ENCODE measurements around the gene PRKCI. TPM values are rescaled to one million over a fixed set of nuclear protein-coding genes. Genes with fewer than 3 reads are reported as not detected.
"Not testable (repeated sequence)": the region's sequence is repeated elsewhere in the genome, so short reads cannot be mapped to it uniquely, and the experiment has no call there.

Gene PRKCI
- polyA plus RNA-seq, 4 donors = 54.8 to 87.6 (median 77.6) TPM

- no peak for DNase-seq (ENCODE audit: low read depth in 4 of 4, low spot score in 3 of 4)
These were observed 55.8 kb downstream of the PRKCI start for GRCh38 chr3:170277833-170278580.

- DNase-seq (ENCODE audit: low read depth in 4 of 4, low spot score in 3 of 4) = no peak
These were observed 56.4 kb downstream of the PRKCI start for GRCh38 chr3:170278627-170279026.

GRCh38 chr3:170290194-170290593 lies 68.0 kb downstream of the PRKCI start:
- no peak for DNase-seq (ENCODE audit: low read depth in 4 of 4, low spot score in 3 of 4)

DNA sequence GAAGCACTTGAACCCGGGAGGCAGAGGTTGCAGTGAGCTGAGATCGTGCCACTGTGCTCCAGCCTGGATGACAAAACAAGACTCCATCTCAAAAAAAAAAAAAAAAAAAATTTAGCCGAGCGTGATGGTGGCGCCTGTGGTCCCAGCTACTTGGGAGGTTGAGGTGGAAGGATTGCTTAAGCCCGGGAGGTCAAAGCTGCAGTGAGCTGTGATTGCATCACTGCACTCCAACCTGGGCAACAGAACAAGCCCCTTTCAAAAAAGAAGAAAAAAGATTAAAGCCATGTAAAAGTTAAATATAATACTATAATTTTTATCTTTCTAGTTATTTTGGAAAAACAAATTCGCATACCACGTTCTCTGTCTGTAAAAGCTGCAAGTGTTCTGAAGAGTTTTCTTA lies 73.4 kb downstream of the PRKCI start:
- no peak for DNase-seq (ENCODE audit: low read depth in 4 of 4, low spot score in 3 of 4)

- no peak for DNase-seq (ENCODE audit: low read depth in 4 of 4, low spot score in 3 of 4)
These were observed 74.5 kb downstream of the PRKCI start for GRCh38 chr3:170296703-170297102.

DNA sequence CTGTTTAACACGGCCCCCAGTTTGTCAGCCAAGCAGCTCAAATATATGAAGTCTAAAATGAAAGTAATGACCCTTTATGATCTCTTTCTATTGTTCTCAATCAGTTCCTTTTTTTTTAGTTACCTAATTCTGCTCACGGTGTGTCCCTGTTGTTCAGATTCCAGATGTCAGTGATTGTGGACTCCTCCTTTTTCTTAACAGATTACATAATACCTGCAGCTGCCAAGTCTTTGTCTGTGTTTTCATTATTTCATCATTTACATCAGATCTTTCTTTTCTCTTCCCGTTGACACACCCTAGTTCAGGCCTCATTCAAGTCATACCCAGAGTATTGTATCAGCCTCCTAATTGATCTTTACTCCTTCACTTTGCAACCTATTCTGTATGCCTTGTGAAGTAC lies 79.2 kb downstream of the PRKCI start:
- no peak for DNase-seq (ENCODE audit: low read depth in 4 of 4, low spot score in 3 of 4)

DNA sequence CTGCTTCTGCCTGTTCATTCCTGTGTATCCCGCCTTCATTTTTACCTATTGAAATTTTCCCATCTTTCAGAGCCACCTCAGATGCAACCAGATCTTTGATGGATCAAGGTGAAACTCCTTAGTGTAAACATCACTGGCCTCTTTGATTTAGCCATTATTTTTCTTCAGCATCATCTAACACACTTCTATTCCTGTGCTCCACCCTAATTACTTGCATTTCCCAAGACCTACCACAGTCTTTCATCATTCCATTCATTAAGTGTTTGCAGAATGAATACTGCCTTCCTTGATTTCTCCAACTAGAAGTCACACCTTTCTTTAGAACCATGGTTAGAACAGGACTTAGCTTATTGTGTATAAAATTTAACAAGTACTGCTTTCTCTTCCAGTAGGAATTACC lies 79.8 kb downstream of the PRKCI start:
- no peak for DNase-seq (ENCODE audit: low read depth in 4 of 4, low spot score in 3 of 4)

DNA sequence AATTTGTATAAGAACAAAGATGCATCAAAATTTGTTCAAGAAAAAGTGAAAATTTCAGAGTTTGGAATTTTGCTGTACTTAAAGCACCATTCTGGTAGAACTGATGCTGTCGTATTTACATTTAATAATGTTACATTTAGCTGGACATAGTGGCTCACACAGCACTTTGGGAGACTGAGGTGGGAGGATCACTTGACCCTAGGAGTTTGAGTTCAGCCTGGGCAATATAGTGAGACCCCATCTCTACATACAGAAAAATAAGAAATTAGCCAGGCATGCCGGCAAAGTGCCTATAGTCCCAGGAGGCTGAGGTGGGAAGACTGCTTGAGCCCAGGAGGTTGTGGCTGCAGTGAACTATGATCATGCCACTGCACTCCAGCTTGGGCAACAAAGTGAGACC lies 83.8 kb downstream of the PRKCI start:
- DNase-seq (ENCODE audit: low read depth in 4 of 4, low spot score in 3 of 4) = no peak

DNA sequence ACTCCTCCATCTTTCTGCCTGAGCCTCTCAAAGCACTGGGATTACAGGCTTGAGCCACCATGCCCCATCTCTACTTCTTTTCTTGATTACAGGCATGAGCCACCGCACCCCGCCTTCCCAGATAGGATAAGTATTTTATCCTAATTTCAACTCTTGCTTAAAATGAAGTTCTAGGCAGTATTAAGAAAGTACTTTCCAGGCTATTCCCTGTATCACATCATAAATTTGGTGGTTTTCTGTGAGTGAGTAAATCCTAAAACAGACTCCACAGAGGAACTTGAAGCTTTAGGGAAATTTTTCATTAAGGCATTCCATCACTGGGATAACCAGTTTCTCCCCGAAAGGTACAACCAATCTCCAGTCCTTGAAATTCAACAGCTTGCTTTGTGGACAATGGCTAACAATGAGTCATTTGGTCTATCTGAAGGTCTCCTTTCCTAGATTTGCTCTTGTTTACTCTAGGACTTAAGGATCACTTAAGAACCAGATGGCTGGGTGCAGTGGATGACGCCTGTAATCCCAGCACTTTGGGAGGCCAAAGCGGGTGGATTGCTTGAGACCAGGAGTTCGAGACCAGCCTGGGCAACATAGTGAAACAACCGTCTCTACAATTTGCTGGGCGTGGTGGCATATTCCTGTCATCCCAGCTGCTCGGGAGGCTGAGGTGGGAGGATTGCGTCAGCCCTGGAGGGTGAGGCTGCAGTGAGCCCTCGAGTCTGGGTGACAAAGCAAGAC lies 85.6 kb downstream of the PRKCI start:
- no peak for DNase-seq (ENCODE audit: low read depth in 4 of 4, low spot score in 3 of 4)

- DNase-seq (ENCODE audit: low read depth in 4 of 4, low spot score in 3 of 4) = no peak
These were observed 86.8 kb downstream of the PRKCI start for GRCh38 chr3:170309046-170309445.

DNA sequence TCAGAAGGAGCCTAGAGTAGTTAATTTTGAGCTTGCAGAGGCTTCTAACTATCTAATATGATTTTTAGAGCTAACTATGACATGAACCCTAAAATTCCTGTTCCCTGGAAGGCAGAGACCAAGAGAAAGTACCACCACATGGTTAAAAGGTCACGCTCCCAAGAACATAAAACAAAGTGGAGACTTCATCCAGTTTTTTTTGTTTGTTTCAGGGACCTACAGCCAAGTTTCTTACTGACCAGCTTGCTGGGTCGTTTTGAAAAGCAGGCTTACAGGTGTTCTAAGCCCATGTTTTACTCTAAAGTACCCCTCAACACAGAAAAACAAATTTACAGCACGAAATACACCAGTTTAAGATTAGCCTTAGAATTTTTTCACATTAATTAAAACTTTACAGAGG lies 95.7 kb downstream of the PRKCI start:
- DNase-seq (ENCODE audit: low read depth in 4 of 4, low spot score in 3 of 4) = no peak

- no peak for DNase-seq (ENCODE audit: low read depth in 4 of 4, low spot score in 3 of 4)
These were observed 98.4 kb downstream of the PRKCI start for GRCh38 chr3:170320461-170321121.

DNA sequence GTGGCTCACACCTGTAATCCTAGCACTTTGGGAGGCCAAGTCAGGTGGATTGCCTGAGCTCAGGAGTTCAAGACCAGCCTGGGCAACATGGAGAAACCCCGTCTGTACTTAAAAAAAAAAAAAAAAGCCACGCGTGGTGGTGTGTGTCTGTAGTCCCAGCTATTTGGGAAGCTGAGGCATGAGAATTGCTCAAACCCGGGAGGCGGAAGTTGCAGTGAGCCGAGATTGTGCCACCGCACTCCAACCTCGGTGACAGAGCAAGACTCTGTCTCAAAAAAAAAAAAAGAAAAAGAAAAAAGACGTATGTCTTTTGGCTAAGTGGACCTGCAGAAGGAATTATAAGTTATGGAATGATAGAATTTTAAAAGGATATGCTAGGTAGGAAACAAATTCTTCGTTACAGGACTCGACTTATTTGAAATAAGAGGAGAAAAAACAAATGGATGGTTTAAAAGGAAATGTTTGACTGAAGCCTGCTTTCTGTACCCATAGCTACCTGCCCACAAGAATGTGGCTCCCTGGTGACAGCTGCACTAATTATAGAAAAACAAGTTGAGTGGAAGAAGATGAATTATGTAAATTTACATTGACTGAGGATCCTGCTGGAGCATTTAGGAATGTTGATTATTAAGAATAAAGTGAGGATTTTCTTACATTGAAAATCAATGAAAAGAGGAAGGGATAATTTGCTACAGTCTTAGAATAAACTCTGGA lies 99.3 kb downstream of the PRKCI start:
- DNase-seq (ENCODE audit: low read depth in 4 of 4, low spot score in 3 of 4) = no peak

- no peak for DNase-seq (ENCODE audit: low read depth in 4 of 4, low spot score in 3 of 4)
These were observed 100.5 kb downstream of the PRKCI start for GRCh38 chr3:170322566-170323269.

GRCh38 chr3:170323331-170323730 lies 101.1 kb downstream of the PRKCI start:
- no peak for DNase-seq (ENCODE audit: low read depth in 4 of 4, low spot score in 3 of 4)

GRCh38 chr3:170324962-170325361 lies 102.7 kb downstream of the PRKCI start:
- DNase-seq (ENCODE audit: low read depth in 4 of 4, low spot score in 3 of 4) = no peak

DNA sequence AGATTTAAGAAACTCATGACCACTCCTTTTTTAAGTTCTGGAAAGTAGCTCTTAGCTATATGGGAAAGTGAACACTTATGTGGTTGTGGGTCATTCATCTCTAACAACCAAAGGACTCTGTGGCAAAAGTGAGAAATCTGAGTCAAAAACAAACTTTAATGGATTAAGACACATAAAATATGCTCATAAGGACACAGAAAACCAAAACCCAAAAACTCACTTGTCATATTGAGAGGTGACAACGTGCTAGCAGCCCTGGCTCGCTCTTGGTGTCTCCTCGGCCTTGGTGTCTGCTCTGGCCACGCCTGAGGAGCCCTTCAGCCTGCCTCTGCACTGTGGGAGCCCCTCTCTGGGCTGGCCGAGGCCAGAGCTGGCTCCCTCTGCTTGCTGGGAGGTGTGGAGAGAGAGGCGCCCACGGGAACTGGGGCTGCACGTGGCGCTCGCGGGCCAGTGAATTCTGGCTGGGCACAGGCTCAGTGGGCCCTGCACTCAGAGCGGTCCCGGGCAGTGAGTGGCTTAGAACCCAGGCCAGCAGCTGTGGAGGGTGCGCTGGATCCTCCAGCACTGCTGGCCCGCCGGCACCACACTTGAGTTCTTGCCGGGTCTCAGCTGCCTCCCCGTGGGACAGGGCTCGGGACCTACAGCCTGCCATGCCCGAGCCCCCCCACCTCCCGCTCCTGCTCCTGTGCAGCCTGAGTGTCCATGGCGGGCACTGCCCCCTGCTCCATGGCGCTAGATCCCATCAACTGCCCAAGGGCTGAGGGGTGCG lies 105.0 kb downstream of the PRKCI start:
- DNase-seq (ENCODE audit: low read depth in 4 of 4, low spot score in 3 of 4) = no peak

- DNase-seq (ENCODE audit: low read depth in 4 of 4, low spot score in 3 of 4) = not testable (repeated sequence)
These were observed 105.8 kb downstream of the PRKCI start for GRCh38 chr3:170327868-170328548.

DNA sequence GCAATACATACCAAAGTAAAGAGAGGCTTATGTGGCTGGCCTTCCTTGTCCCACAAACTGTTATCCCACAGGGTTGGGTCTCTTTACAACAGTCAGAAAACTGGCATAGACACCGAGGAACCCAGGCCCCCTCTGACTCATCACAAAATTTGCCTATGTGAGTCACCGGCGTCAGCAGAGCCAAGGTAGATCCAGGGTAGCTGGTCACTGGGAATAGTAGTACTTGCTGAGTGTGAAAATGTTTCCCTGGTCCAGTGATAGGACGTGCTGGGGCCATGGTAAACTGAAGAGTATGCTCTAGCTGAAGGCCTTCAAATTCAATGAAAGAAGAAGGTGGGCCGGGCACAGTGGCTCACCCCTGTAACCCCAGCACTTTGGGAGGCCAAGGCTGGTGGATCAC lies 108.1 kb downstream of the PRKCI start:
- no peak for DNase-seq (ENCODE audit: low read depth in 4 of 4, low spot score in 3 of 4)

Measured in left renal pelvis (tissue), 4 donors.